Keratinocyte (primary cell): ENCODE results near the gene RPP21.

ENCODE experiments used
- CTCF ChIP-seq, 3 experiments: IDR thresholded peaks in 1 of 3; conservative IDR thresholded peaks in 1 of 3; optimal IDR thresholded peaks in 1 of 3; 2 replicates in 2 of 3; 3 replicates in 1 of 3; pipeline versions ENCODE3 to v1.5.1; 2011; ENCODE audit warnings: low read length in 3 of 3, mild to moderate bottlenecking in 3 of 3, moderate library complexity in 2 of 3, control low read depth in 1 of 3, inconsistent platforms in 1 of 3; ENCODE audit not compliant: insufficient read depth in 2 of 3; ENCODE audit errors: extremely low read depth in 1 of 3
- EZH2 ChIP-seq: IDR thresholded peaks from one replicate; pipeline ENCODE4 v1.6.1; 2012; ENCODE audit warnings: inconsistent platforms, mild to moderate bottlenecking, low read length, moderate library complexity

- TF ChIP-seq CTCF (optimal IDR thresholded peaks at IDR 0.05 in 1 of 3, IDR thresholded peaks at IDR 0.05 in 1 of 3, conservative IDR thresholded peaks at IDR 0.05 in 1 of 3; ENCODE audit: extremely low read depth in 1 of 3, insufficient read depth in 2 of 3, low read length in 3 of 3) (no peak), EZH2 (no peak)
Measured at GRCh38 chr6:30361661-30362060, 16.7 kb downstream of the RPP21 start.
